ENCODE measurements around the gene OR6C74.

Gene OR6C74

DNA sequence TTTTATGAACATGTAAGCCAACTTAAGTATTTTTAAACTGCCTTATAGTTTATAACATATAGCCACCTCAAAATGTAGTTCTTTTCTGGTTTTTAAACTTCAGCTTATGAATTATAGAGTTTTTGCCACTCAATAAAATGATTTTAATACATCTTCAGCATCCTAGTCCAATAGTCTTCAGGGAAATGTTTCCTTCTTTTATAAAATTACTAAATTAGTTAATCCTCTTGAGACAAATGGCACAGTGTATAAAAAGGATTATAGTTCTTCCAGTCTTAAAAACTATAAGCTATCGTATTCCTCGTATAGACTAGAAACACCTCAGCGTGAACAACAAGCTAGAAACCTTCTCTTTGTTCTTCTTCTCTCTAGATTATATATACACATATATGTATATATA is at the start of gene OR6C74:
Gene OR6C74, plus strand, starts transcription at position 301 of the 400 bp plus-strand sequence. CDS start 2,679 bp downstream, outside the sequence.
- no peak for TF ChIP-seq CTCF (IDR thresholded peaks at IDR 0.05; ENCODE audit: unreplicated experiment in 3 of 3)
- no peaks in the 10 kb centered on the region for H3K4me1 Mint-ChIP-seq
- H3K9me3 Mint-ChIP-seq = no peaks in the 10 kb centered on the region
- H3K36me3 Mint-ChIP-seq (ENCODE audit: low read depth) = no peaks in the 10 kb centered on the region
- H3K27ac Mint-ChIP-seq = no peak within 1 kb of the TSS
- no peak within 1 kb of the TSS for H3K4me3 Mint-ChIP-seq
- H3K27me3 Mint-ChIP-seq (ENCODE audit: low read depth) = peaks cover 3% of the 10 kb centered on the region

GRCh38 chr12:55220725-55221124 is 23.7 kb upstream of the OR6C74 start, which contains the start of gene OR10A7:
Gene OR10A7, plus strand, starts transcription at chr12:55221025. Its CDS starts 0 bp downstream, at chr12:55221025.
- Mint-ChIP-seq H3K27me3 (ENCODE audit: low read depth) (no peaks in the 10 kb centered on the region), H3K4me1 (no peaks in the 10 kb centered on the region), H3K4me3 (no peak within 1 kb of the TSS), H3K36me3 (ENCODE audit: low read depth) (no peaks in the 10 kb centered on the region), H3K9me3 (peaks cover 3% of the 10 kb centered on the region), H3K27ac (no peak within 1 kb of the TSS)
- no peak for TF ChIP-seq CTCF (IDR thresholded peaks at IDR 0.05; ENCODE audit: unreplicated experiment in 3 of 3)

- no peak for TF ChIP-seq CTCF (IDR thresholded peaks at IDR 0.05; ENCODE audit: unreplicated experiment in 3 of 3)
- Mint-ChIP-seq H3K36me3 (ENCODE audit: low read depth) (no peaks in the 10 kb centered on the region), H3K27me3 (ENCODE audit: low read depth) (no peaks in the 10 kb centered on the region), H3K4me3 (no peak overlapping the region), H3K4me1 (no peaks in the 10 kb centered on the region), H3K9me3 (peaks cover 3% of the 10 kb centered on the region), H3K27ac (no peak overlapping the region)
Measured at GRCh38 chr12:55226523-55226922, 17.9 kb upstream of the OR6C74 start.

- Mint-ChIP-seq H3K27ac (no peak overlapping the region), H3K4me1 (no peaks in the 10 kb centered on the region), H3K27me3 (ENCODE audit: low read depth) (no peaks in the 10 kb centered on the region), H3K36me3 (ENCODE audit: low read depth) (no peaks in the 10 kb centered on the region), H3K9me3 (peaks cover 3% of the 10 kb centered on the region), H3K4me3 (no peak overlapping the region)
- no peak for TF ChIP-seq CTCF (IDR thresholded peaks at IDR 0.05; ENCODE audit: unreplicated experiment in 3 of 3)
Measured at GRCh38 chr12:55227643-55228042, 16.8 kb upstream of the OR6C74 start.

DNA sequence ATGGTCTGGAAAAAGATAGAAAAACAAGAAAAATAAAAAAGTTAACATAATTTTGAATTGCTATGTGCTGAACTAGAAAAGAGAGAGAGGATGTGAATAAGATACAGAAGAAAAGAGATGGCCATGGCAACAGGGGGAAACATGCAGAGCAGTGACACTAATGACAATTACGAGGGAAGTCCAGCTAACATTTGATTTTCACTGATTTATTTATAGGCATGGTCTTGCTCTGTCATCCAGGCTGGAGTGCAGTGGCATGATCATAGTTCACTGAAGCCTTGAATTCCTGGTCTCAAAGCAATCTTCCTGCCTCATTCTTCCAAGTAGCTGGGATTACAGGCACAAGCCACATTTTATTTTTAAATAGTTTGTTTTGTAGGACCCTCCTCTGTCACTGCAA is 1.8 kb downstream of the OR6C74 start:
- Mint-ChIP-seq H3K36me3 (ENCODE audit: low read depth) (no peaks in the 10 kb centered on the region), H3K9me3 (no peaks in the 10 kb centered on the region), H3K27me3 (ENCODE audit: low read depth) (peaks cover 3% of the 10 kb centered on the region), H3K4me3 (no peak overlapping the region), H3K4me1 (no peaks in the 10 kb centered on the region), H3K27ac (no peak overlapping the region)
- TF ChIP-seq CTCF (IDR thresholded peaks at IDR 0.05; ENCODE audit: unreplicated experiment in 3 of 3) = no peak

- no peaks in the 10 kb centered on the region for H3K36me3 Mint-ChIP-seq (ENCODE audit: low read depth)
Measured at GRCh38 chr12:55250944-55251343, 6.5 kb downstream of the OR6C74 start.

More at GRCh38 chr12:55250944-55251343, 6.5 kb downstream of the OR6C74 start:
- H3K4me1 Mint-ChIP-seq = peaks cover 4% of the 10 kb centered on the region
- H3K27me3 Mint-ChIP-seq (ENCODE audit: low read depth) = no peaks in the 10 kb centered on the region
- no peaks in the 10 kb centered on the region for H3K9me3 Mint-ChIP-seq
- no peak overlapping the region for H3K4me3 Mint-ChIP-seq
- no peak overlapping the region for H3K27ac Mint-ChIP-seq
- TF ChIP-seq CTCF (IDR thresholded peaks at IDR 0.05; ENCODE audit: unreplicated experiment in 3 of 3) = no peak
